ENCODE results near the gene MYOZ3.

MYOZ3 gene

DNA sequence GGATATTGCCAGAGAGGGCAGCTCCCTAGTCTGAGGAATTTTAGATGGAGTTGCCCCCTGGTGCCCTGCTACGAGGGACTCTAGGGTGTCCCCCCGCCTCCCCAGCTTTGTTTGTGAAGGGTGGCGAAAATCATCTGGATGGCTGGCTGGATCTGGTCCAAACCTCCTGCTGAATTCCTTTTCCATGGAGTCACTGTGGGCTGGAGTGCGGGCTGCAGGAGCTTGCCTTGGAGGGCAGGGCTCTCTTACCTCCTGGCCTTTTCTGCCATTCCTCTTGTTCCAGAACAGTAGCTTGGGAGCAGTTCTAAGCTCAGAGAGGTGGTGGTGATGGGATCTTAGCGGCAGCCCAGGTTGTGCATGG is 18.5 kb upstream of the MYOZ3 start:
- no peak for DNase-seq (ENCODE audit: extremely low read depth in 1 of 2, low read depth in 1 of 2)

GRCh38 chr5:150642991-150643710 is 17.9 kb upstream of the MYOZ3 start:
- DNase-seq (ENCODE audit: extremely low read depth in 1 of 2, low read depth in 1 of 2): no peak

DNA sequence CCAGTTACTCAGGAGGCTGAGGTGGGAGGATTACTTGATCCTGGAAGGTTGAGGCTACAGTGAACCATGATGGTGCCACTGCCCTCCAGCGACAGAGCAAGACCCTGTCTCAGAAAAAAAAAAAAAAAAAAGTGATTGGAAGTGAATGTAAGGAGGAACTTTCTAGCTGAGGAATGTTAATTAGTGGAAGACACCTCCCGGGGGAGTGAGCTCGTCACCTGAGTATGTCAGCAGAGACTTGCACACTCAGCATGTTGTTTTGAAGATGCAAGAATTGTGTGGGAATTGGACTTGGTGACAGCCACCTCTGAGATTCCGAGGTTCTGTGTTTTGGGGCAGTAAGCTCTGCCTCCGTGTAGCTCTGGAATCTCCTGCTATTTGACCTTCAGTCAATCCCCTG is 17.0 kb upstream of the MYOZ3 start:
- no peak for DNase-seq (ENCODE audit: extremely low read depth in 1 of 2, low read depth in 1 of 2)

DNA sequence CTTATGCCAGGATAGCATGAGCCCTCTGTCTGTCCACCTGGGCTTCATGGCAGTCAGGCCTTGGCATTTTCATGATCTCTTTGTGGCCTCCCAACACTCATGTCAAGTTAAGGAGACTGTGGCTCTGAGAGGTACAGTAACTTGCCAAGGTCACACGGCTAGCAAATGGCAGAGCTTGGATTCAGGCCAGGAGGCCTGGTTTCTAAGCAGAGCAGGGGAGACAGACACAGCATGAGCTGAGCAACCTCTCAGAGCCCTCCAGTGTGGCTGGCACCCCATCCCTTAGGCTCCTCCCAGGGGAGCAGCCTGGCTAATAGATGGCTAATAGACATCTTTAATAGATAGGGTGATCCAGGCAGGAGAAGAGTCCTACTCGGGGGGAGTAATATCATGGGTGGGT is 16.5 kb upstream of the MYOZ3 start:
- DNase-seq (ENCODE audit: extremely low read depth in 1 of 2, low read depth in 1 of 2): no peak

DNA sequence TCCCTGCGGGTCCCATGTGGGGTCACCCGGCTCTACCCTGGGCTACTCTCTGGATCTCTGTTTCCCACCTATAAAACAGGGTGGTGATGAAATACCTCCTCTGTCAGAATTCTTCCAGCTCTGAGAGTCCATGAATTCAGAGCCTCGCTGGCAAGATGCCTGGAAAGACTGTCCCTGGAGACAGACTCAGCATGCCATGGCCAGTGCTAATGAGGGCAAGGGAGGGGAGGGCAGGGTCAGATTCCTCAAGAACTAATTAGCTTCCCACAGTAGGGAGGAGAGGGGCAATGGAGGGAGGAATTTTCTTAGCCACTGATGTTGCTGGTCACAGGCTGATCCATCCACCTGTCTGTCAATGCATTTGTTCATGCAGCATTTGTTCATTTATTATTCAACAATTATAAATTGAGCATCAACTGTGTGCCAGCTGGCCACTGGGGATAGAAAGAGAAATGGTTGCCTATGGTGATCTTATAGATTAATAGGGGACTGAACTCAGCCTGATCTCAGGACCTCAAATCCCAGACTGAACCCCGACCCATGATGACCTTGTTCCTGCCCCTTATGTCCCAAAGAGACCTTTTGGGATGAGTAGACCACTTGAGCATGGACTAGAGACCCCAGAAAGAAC is 15.9 kb upstream of the MYOZ3 start:
- no peak for DNase-seq (ENCODE audit: extremely low read depth in 1 of 2, low read depth in 1 of 2)

GRCh38 chr5:150647275-150648251 is 13.5 kb upstream of the MYOZ3 start:
- DNase-seq (ENCODE audit: extremely low read depth in 1 of 2, low read depth in 1 of 2): no peak

DNA sequence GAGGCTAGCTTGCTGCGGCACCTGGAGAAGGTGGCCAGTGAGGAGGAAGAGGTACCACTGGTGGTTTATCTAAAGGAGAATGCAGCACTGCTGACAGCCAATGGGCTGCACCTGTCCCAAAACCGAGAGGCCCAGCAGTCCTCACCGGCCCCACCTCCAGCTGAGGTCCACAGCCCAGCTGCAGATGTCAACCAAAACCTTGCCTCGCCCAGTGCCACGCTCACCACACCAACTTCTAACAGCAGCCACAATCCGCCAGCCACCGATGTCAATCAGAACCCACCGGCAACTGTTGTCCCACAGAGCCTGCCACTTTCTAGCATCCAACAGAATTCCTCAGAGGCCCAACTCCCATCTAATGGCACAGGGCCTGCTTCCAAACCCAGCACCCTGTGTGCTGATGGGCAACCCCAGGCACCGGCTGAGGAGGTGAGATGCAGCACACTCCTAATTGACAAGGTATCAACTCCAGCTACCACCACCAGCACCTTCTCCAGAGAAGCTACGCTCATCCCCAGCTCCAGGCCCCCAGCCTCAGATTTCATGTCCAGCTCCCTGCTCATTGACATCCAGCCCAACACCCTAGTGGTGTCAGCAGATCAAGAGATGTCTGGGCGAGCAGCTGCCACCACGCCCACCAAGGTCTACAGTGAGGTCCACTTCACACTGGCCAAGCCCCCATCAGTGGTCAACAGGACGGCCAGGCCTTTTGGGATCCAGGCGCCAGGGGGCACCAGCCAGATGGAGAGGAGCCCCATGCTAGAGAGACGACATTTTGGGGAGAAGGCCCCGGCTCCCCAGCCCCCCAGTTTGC is 12.6 kb upstream of the MYOZ3 start:
- DNase-seq (ENCODE audit: extremely low read depth in 1 of 2, low read depth in 1 of 2): no peak

DNA sequence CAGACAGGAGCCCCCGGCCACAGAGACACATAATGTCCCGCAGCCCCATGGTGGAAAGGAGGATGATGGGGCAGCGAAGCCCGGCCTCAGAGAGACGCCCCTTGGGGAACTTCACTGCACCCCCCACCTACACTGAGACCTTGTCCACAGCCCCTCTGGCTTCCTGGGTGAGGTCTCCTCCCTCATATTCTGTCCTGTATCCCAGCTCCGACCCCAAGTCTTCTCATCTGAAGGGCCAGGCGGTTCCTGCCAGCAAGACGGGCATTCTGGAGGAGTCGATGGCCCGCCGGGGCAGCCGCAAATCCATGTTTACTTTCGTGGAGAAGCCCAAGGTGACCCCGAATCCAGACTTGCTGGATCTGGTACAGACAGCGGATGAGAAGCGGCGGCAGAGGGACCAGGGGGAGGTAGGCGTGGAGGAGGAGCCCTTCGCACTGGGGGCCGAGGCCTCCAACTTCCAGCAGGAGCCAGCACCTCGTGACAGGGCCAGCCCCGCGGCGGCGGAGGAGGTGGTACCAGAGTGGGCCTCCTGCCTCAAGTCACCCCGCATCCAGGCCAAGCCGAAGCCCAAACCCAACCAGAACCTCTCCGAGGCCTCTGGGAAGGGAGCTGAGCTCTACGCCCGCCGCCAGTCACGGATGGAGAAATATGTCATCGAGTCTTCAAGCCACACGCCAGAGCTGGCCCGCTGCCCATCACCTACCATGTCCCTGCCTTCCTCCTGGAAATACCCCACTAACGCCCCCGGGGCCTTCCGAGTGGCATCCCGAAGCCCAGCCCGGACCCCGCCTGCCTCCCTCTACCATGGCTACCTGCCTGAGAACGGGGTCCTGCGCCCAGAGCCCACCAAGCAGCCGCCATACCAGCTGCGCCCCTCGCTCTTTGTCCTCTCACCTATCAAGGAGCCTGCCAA is 11.7 kb upstream of the MYOZ3 start:
- no peak for DNase-seq (ENCODE audit: extremely low read depth in 1 of 2, low read depth in 1 of 2)

DNA sequence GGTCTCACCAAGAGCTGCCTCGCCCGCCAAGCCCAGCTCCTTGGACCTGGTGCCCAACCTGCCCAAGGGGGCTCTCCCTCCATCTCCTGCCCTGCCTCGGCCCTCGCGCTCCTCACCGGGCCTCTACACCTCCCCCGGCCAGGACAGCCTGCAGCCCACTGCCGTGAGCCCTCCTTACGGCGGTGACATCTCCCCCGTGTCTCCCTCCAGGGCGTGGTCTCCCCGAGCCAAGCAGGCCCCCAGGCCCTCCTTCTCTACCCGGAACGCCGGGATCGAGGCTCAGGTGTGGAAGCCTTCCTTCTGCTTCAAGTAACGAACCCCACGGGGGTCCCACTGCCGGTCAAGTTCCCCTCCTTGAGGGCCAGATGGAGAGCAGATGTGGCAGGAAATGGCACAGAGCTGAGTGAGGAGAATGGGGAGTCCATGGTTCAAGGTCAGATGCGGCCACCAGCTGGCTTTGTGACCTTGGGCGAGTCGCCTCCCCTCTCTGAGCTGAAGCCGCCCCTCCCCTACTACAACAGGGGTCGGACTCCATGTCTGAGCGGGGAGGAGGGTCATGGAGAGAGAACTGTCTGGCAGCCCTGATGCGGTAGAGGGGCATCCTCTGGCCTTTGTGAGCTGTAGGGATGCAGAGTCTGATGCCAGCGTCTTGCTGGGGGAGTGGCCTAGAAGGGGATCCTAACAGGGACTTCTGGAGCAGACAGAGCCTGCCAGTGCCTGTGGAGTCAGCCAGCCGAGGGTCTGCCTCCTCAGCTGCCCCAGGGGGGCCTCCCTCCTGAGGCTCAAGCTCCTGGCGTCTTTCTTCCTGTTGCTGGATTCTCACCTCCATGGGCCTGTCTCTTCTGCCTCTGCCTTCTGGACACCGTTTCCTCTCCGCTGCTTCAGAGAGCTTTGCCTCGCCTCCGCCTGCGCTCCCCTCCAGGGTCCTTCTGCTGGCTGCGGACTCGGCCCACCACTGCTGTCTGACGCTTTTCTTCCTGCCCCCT is 10.7 kb upstream of the MYOZ3 start:
- no peak for DNase-seq (ENCODE audit: extremely low read depth in 1 of 2, low read depth in 1 of 2)

DNA sequence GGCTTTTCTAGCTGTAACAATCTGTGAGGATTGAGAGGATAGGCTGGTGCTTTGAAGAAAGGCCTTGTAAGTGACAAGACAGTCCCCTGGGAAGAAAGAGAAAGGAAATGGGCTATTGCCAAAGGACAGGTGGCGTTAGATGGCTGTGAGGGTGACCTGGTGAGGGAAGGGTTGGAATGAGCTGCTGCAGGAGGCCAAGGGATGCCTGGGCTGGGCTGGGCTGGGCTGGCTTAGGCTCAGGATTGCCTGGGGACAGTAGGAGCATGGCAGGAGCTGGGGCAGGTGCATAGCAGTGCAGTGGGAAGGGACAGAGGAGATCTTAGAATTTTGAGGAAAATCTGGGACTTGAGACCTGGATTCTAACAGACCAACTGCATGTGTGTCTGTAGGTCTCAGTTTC is 9.7 kb upstream of the MYOZ3 start:
- DNase-seq (ENCODE audit: extremely low read depth in 1 of 2, low read depth in 1 of 2): no peak

- DNase-seq (ENCODE audit: extremely low read depth in 1 of 2, low read depth in 1 of 2): no peak
Measured at GRCh38 chr5:150651924-150652671, 9.0 kb upstream of the MYOZ3 start.

DNA sequence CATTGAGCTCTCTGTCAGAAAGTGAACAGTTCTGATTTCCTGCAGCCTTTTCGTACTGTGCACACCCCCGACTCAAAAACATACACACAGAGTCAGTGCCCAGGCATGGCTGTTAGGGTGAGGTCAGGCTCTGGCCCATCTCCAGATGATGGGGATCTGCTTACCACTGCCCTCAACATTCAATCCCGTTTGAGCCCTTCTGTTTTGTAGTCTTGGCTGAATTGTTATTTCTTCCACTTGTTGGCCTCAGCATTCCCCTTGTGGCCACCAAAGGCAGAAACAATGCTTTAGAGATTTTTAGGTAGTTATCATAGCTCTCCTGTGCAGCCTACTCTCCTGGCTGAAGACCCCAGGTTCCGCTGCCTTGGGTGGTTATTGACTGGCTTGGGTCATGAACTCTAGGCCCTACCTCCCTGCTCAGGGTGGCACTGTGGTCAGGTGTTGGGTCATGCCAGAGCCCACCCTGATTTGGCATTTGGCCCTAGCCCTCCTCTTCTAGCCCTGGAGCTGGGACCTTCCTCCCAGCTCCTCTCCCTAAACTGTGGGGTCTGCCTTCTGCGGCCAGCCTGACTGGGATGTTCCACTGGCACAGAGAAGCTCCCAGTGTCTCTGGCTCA is 7.8 kb upstream of the MYOZ3 start:
- DNase-seq (ENCODE audit: extremely low read depth in 1 of 2, low read depth in 1 of 2): no peak

- no peak for DNase-seq (ENCODE audit: extremely low read depth in 1 of 2, low read depth in 1 of 2)
Measured at GRCh38 chr5:150653762-150654556, 7.1 kb upstream of the MYOZ3 start.

DNA sequence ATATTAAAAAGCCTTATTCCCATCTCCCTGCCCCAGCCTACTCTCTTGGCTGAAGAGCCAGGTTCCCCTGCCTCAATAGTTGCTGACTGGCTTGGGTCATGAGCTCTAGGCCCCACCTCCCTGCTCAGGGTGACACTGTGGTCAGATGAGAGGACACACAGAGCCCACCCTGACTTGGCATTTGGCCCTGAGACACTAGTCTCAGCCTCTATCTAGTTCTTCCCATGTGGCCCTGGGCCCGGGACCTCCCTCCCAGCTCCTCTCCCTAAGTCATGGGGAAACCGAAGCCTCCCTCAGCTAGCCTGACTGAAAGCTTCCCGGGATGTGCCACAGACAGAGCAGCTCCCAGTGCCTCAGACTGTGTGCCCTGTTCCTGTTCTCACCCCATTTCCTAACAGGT is 5.8 kb upstream of the MYOZ3 start:
- DNase-seq (ENCODE audit: extremely low read depth in 1 of 2, low read depth in 1 of 2): no peak

- peak; percentile 43 to 66 for DNase-seq (ENCODE audit: extremely low read depth in 1 of 2, low read depth in 1 of 2)
Measured at GRCh38 chr5:150656191-150657132, 4.6 kb upstream of the MYOZ3 start.

- DNase-seq (ENCODE audit: extremely low read depth in 1 of 2, low read depth in 1 of 2): no peak
Measured at GRCh38 chr5:150658121-150658520, 2.9 kb upstream of the MYOZ3 start.

All from activated CD8-positive, alpha-beta memory T cell treated with anti-CD3 and anti-CD28 coated beads for 1 hour (primary cell).